GM20000 (cell line): ENCODE data around the gene DAB2IP.

ENCODE experiments used
- DNase-seq: peaks from one replicate; pipeline ENCODE4 v3.0.0; 2012; ENCODE audit warnings: low spot score
- TF ChIP-seq, protein P1 (sequence below): IDR thresholded peaks from 2 replicates; pipeline ENCODE4 v1.5.1; 2012; ENCODE audit warnings: mild to moderate bottlenecking, control low read depth; ENCODE audit errors: extremely low read depth, missing control alignments

The DAB2IP gene

DNA sequence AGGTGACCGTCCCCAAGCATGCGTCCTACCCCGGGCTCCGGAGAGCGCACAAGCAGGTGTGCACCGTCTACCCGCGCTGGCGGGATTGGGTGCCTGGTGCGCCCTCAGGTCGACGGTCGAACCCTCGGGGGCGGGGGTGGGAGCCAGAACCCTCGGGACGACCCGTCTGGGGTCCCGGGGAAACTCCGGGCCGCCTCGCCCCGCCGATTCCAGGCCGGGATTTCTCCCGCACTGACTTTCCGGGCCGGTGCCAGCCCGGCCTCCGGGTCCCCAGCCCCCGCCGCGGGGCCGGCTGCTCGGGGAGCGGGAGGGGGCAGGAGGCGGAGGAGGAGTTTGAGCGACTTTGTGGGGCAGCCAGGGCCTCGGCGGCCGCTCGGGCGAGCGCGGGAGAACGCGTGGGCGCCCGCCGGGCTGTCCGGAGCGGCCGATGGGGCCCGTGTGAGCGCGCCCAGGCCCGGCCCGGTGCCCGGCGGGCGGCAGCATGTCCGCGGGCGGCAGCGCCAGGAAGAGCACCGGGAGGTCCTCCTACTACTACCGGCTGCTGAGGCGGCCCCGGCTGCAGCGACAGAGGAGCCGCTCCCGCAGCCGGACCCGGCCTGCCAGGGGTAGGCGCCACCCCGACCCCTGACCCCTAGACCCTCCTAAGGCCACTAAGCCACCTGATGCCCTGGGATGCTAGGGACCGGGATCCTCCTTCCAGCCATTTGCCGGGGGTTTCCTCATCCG, at the start of gene DAB2IP:
Gene DAB2IP, plus strand, starts transcription at position 340 of the 726 bp plus-strand sequence. Its CDS starts 142 bp downstream, at position 482.
- peak; percentile 39 for DNase-seq
- TF ChIP-seq, protein P1, sequence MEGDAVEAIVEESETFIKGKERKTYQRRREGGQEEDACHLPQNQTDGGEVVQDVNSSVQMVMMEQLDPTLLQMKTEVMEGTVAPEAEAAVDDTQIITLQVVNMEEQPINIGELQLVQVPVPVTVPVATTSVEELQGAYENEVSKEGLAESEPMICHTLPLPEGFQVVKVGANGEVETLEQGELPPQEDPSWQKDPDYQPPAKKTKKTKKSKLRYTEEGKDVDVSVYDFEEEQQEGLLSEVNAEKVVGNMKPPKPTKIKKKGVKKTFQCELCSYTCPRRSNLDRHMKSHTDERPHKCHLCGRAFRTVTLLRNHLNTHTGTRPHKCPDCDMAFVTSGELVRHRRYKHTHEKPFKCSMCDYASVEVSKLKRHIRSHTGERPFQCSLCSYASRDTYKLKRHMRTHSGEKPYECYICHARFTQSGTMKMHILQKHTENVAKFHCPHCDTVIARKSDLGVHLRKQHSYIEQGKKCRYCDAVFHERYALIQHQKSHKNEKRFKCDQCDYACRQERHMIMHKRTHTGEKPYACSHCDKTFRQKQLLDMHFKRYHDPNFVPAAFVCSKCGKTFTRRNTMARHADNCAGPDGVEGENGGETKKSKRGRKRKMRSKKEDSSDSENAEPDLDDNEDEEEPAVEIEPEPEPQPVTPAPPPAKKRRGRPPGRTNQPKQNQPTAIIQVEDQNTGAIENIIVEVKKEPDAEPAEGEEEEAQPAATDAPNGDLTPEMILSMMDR = no peak

DNA sequence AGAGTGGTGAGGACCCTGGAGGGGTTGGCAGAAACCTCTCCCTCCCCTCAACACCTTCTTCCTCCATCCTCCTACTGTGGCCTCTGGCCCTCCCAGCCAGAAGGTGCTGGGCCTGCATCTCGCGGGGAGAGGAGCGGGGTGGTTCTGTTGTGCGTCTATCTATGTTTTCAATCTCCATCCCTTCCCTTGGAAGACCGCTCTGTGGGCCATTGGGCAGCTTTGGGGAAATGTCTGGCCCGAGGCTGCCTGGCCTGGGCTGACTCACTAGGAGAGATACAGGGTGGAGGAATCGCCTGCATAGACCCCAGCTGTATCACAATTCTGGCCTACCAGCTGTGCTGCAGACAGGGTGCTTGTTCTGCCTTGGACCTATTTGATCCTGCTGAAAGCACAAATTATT, 48.4 kb upstream of the DAB2IP start:
- DNase-seq = no peak
- TF ChIP-seq, protein P1 = no peak

DNA sequence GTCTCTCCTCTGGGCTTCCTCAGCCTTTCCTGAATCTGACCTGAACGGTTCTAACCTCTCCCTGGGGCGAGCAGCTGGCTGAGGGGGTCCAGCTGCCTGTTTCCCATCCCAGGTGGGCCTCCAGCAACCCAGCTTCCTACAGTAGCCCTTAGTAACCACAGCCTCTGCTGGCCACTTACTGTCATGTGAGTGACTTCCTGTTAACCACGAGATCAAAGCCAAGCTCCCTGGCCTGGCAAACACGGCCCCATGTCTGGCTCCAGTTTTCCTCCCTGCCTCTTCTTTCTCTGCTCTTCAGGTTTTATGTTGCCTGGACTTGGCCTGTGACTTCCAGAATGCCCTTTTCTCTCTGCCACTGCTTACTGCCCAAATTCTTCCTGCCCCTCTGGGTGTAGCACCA, 47.2 kb upstream of the DAB2IP start:
- DNase-seq = no peak
- TF ChIP-seq, protein P1 = no peak

DNA sequence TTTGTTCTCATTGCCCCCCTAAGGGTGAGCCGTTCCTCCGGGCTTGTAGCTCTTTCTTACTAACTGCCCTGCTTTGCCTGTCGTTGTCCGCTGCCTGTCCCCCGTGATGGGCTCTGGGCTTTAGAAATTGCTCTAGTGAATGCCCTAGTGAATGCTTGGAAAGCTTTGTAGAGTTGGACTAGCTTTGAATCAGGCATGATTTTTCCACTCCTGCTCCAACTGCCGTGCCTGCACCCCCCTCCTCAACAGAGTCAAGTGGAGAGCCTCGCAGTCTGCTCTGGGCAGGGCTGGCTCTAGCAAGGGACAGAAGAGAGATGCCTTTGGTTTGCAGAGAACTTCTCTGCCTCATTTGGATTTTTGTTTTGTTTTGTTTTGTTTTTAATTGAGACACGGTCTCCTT, 46.8 kb upstream of the DAB2IP start:
- TF ChIP-seq, protein P1 = no peak
- no peak for DNase-seq

DNA sequence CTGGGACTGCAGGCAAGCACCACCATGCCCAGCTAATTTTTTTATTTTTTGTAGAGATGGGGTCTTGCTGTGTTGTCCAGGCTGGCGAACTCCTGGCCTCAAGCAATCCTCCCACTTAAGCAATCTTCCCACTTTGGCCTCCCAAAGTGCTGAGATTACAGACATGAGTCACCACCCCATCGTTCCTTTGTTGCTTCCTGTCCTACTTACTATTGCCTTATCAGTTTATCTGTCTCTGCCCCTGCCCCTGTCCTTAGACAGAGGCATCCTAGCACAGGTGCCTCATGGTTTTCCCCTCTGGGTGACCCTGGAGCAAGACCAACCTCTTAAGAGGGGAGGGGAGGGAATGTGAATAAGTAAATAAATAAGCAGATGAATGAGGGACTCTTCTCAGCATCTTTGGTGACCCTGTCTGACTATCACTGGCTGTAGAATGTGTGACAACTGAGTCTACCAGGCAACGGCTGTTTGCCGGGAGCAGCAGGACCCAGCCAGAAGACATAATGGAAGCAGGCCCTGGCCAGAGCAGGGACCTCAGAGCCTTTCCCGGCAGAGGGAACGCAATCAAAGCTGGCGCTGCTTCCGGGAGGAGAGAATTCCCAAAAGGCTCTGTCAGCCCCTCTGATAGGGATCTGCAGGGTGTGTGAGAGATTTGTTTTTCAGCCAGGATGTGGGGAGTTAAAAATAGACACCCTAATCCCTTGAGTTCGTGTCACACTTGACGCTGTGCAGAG, 43.8 kb upstream of the DAB2IP start:
- DNase-seq = no peak

DNA sequence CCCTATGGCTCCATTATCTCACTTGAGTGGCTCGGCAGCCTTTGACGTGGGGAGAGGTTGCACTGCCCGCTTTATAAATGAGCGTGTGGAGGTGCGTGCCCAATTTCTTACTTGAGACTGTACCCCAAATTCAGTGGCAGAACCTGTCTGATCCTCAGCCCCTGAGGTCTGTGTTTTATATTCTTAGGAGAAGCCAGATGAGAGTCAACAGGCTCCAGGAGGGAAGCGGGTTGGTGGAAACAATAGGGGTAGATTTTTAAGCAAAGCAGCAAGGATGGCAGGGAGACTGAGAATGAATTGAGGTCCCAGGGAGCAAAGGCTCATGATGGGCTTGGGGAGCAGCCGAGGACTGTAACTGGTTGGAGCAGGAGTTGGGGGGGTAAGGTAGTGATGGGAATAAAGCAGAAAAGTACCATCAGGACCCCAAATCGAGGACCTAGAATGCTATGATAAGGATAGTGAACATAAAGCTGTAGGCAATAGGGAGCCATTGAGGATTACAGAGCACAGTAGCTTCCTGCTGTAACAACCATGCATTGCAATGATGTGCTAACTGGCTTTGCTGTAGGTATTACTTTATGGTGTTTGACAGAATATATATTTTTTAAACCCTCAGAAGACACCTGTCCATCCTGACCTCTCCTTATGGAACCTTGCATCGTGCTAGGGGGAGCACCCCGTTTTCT, 43.1 kb upstream of the DAB2IP start:
- DNase-seq = no peak
- TF ChIP-seq, protein P1 = no peak

More for the DNA sequence above, 43.8 kb upstream of the DAB2IP start:
- TF ChIP-seq, protein P1 = no peak
